GM19328 (cell line): ENCODE measurements around the gene KRTAP5-6.
"Not testable (repeated sequence)": the region's sequence is repeated elsewhere in the genome, so short reads cannot be mapped to it uniquely, and the experiment has no call there.

Experiments used
- ATAC-seq: cut with Tn5 transposase; IDR thresholded peaks from one replicate; pipeline ENCODE4 v1.9.1; 2021; ENCODE audit warnings: mild to moderate bottlenecking, moderate library complexity; ENCODE audit not compliant: unreplicated experiment

The KRTAP5-6 gene

GRCh38 chr11:1661454-1662269 is 35.3 kb upstream of the KRTAP5-6 start:
- not testable (repeated sequence) for ATAC-seq

- not testable (repeated sequence) for ATAC-seq
Measured at GRCh38 chr11:1662699-1663283, 34.2 kb upstream of the KRTAP5-6 start.

DNA sequence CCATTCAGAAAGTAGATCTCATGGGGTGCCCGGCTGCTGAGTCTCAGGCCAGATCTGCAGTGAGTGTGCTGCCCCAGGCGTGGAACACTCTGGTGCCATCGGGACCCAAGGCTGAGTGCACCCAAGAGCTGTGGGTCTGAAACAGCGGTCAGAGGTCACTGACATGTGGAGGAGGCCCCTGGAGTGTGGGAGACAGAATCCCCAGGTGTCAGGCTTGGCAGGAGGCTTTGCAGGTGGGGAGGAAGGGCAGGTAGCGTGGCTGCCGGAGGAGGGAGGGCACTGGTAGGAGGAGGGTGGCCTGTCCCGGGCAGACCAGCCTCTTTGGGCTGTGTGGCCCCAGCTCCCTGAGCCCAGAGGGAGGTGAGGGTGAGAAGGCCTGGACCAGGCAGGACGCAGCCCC is 31.7 kb upstream of the KRTAP5-6 start:
- no peak for ATAC-seq

DNA sequence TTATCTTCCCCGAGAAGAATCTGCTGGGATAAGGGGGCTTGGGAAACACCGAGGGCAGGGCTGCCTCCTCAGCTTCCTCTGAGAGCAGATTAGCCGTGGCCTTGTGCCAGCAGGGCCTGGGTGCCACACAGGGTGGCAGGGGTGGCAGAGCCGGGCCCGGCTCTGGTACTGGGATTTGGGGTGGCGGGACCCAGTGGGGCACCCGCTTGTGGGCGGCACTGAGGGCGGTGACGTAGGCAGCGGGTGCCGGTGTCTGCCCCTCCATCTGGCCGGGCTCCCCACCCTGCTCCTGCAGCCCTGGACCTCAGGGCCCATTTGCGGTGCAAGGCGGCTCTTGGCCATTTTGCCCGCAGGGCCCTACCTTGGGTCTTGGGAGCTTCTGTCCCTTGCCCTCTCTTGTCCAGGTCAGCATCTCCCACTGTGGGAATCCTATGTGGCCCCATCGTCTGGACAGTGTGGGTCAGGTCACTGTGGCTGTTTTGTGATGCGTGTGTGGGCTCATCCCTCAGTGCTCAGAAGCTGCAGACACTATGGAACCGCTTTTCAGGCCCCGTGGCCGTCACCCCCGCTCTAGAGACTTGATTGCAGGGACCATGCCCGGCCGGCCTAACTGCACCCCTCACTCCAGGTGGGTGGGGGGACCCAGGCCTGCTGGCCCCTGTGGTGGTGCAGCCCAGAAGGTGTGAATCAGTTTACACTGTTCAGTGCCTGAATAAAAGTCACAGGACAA is 29.7 kb upstream of the KRTAP5-6 start:
- ATAC-seq: no peak

GRCh38 chr11:1667906-1668305 is 29.1 kb upstream of the KRTAP5-6 start:
- no peak for ATAC-seq

- ATAC-seq: no peak
Measured at GRCh38 chr11:1668911-1669473, 28.0 kb upstream of the KRTAP5-6 start.

DNA sequence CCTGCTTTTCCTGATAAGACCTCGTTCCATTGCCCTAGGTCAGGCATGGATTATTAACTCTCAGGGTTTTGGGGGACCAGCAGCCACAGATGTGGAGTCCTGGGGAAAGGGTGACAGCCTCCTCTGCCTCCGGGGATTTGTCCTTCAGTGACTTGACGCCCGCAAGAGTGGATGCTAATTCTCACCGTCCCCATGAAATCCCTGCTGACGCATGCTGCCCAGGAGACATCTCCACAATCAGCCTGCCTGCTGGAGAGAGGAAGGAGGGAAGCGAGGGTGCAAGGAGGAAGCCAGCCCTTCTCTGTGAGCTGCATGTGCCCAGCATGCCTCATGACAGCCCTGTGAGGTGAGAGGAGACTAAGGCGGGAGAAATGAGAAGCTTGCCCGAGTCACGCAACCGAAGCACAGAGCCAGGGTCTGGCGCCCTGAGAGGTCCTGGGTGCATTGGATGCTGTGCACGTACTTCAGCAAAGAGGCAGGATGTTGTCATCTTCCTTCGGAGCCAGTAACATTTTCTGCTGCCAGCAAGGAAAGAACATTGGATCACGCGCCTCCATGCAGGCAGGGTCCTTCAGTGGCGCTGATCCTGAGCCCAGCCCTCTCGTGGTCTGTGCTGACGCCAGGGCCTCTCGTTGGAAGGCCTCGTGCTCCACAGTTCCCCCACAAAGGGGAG is 27.3 kb upstream of the KRTAP5-6 start:
- ATAC-seq: no peak

DNA sequence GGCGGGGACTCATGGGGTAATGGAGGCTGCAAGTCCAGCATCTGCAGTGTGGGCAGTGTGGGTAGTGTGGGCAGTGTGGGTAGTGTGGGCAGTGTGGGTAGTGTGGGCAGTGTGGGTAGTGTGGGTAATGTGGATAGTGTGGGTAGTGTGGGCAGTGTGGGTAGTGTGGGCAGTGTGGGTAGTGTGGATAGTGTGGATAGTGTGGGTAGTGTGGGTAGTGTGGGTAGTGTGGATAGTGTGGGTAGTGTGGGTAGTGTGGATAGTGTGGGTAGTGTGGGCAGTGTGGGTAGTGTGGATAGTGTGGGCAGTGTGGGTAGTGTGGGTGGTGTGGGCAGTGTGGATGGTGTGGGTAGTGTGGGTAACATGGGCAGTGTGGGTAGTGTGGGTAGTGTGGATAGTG is 26.5 kb upstream of the KRTAP5-6 start:
- ATAC-seq: not testable (repeated sequence)

GRCh38 chr11:1670905-1671371 is 26.1 kb upstream of the KRTAP5-6 start:
- no peak for ATAC-seq

DNA sequence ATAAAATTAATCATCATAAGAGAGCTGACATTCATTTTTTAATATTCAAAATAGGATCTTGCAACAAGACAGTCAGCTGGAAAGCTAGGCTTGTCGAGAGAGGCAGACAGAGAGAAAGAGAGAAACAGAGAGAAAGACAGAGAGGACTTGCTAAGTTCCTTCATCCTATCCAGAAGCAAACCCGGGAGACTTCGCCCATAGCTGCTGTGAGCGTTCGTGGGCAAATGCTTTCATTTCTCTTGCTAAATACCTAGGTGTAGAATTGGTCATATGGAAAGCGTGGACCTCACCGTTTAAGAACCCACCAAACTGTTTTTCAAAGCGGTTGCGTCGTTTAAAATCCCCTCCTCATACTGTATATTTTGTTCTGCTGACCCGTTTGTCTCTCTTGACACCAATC is 25.3 kb upstream of the KRTAP5-6 start:
- ATAC-seq: no peak

DNA sequence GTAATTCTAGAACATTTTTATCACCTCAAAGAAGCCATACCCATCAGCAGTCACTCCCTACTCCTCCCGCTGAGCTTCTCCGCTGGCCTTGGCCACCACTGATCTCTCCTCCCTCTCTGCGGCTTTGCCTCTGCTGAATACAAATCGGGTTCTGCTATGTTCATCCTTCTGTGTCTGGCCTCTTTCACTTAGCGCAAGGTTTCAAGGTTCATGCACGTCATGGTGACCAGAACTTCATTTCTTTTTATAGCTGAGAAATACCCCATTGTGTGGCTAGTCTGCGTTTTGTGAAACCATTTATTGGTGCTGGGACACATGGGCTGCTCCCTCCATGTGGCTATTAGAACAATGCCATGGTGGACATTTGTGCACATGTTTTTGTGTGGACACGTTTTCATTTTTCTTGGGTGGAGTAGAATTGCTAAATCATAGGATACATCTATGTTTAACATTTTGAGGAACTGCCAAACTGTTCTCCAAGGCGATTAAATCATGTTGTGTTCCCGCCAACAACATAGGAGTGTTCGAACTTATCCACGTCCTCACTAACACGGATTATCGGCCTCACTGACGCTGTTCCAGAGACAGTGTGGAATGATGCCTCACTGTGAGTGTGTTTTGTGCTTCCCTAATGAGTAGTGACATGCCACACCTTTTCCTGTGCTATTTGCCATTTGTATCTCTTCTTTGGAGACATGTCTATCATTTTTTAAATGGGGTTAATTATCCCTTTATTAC is 24.2 kb upstream of the KRTAP5-6 start:
- ATAC-seq: no peak

DNA sequence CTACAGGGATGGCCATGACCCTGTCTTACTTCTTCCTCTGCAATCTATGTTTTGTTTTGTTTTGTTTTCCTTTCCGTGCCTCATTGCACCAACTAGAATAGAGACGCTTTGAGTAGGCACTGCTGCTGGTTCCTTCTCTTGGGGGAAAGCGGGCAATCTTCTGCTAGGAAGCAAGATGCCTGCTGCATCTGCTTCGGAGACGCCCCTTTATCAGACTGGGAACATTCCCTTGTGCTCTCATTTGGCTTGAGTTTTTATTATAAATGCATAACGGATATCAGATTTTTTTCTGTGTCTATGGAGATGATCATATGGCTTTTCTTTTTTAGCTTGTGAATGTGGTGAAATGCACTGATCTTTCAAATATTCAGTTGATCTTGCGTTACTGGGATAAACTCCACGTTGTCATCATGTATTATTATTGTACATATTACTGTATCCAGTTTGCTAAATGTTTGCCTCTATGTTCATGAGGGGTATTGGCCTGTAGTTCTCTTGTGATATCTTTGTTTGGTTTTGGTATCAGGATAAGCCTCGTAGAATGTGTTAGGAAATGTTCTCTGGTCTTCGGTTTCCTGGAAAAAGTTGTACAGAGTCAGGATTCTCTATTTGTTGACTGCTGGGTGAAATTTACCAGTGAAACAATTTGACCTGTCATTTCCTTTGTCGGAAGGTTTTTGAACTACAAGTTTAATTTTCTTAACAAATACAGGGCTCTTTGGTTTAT is 23.4 kb upstream of the KRTAP5-6 start:
- no peak for ATAC-seq

- ATAC-seq: no peak
Measured at GRCh38 chr11:1674173-1675131, 22.5 kb upstream of the KRTAP5-6 start.

DNA sequence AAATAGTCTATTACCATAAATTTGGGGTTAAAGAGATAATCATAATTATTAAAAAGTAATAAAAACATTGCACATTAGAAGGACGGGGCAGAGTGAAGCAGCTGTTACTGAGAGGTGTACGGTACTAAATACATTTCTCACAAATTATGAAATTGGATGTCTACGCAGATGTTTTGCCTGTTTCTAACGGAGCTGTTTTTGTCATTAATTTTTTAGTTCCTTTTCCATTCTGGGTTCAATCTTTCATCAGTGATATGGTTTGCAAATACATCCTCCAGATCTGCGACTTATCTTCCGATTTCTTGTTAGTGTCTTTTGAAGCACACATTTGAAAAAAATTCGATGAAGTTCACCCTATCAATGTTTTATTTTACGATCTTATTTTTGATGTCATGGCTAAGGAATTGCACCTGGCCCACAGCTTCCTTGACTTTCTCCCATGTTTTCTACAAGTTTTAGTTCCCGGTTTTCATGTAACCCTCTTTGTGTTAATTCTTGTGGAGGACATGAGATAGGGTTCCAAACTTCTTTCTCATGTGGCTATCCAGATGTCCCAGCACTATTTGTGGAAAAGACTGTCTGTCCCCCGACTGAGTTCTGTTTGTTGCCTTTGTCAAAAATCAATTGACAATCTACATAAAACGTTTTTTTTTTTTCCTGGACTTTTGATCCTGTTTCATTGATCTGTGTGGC is 21.3 kb upstream of the KRTAP5-6 start:
- ATAC-seq: no peak

DNA sequence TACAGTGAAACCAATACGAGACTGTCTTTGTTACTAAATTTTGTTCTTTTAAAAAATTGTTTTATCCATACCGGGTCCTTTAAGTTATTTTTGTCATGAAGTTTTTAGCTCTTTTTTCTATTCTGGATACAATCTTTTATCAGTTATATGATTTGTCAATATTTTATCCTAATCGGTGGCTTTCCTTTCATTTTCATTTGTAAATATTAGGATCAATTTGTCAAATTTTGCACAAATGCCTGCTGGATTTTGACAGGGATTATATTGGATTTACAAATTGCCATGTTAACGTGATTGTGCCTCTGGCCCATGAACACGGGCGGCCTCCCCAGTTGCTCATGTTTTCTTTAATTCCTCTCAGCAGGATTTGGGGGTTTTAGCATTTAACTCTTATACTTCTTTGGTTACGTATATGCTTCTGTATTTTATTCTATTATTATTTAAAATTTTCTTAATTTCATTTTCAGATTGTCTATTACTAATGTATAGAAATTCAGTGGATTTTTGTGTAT is 20.7 kb upstream of the KRTAP5-6 start:
- ATAC-seq: no peak

DNA sequence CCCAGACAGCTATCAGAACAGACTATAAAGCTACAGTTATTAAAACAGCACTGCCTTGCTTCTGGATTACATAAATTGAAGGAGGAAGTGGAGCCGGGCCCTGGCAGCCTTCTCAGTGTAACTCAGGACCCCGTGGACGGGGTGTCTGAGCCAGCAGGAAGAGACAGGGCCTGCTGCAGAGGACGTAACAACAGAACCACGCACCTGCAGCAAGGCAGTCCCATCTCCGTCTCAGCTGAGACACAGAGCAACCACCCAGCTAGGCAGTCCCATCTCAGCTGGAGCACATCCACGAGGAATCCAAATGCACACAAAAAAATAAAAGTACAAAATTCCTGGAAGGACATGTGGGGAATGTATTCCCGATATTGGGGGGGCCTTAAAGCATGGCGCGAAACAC is 17.1 kb upstream of the KRTAP5-6 start:
- no peak for ATAC-seq

GRCh38 chr11:1682225-1682905 is 14.6 kb upstream of the KRTAP5-6 start:
- no peak for ATAC-seq
